Gastroesophageal sphincter (tissue), 3 donors: ENCODE measurements around the gene RNF26.

Experiments
- EP300 ChIP-seq: sonication (generic); formaldehyde crosslinking; IDR thresholded peaks from one replicate; pipeline ENCODE4 v1.6.1; 2017; ENCODE audit warnings: antibody characterized with exemption, mild to moderate bottlenecking
- POLR2A ChIP-seq, 2 donors: fragments of 450-650 bp; IDR thresholded peaks; one replicate each; pipeline ENCODE4 v1.6.1; 2017; ENCODE audit warnings: antibody characterized with exemption in 2 of 2, mild to moderate bottlenecking in 2 of 2, moderate library complexity in 1 of 2
- TF ChIP-seq, protein P1 (sequence below), 4 experiments: fragments of 200-600 bp in 2 of 4; fragments of 450-650 bp in 2 of 4; sonication (generic) in 1 of 4; IDR thresholded peaks; one replicate each; pipeline ENCODE4 v1.5.1; 2017 to 2019; ENCODE audit warnings: antibody characterized with exemption in 4 of 4, mild to moderate bottlenecking in 2 of 4, moderate library complexity in 2 of 4

DNA sequence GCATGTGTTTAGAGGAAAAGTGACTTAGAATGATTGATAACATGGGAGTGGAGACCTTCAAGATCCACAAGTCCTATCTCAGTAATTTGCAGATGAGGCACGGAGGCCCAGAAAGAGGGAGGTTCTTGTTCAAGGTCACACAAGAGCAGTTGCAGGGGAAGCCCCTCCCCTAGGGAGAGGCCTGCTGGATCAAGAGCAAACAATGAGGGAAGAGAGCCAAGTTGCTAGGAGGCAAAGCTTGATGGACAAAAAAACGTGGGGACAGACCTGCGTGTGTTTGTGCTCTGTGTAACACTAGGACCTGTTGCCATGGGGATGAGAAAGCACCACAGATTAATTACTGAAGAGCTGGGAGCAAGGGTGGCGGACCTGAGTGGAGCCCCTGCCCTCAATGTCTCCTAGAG lies 18.5 kb downstream of the RNF26 start:
- TF ChIP-seq POLR2A (IDR thresholded peaks at IDR 0.05): no peak
- TF ChIP-seq, protein P1, sequence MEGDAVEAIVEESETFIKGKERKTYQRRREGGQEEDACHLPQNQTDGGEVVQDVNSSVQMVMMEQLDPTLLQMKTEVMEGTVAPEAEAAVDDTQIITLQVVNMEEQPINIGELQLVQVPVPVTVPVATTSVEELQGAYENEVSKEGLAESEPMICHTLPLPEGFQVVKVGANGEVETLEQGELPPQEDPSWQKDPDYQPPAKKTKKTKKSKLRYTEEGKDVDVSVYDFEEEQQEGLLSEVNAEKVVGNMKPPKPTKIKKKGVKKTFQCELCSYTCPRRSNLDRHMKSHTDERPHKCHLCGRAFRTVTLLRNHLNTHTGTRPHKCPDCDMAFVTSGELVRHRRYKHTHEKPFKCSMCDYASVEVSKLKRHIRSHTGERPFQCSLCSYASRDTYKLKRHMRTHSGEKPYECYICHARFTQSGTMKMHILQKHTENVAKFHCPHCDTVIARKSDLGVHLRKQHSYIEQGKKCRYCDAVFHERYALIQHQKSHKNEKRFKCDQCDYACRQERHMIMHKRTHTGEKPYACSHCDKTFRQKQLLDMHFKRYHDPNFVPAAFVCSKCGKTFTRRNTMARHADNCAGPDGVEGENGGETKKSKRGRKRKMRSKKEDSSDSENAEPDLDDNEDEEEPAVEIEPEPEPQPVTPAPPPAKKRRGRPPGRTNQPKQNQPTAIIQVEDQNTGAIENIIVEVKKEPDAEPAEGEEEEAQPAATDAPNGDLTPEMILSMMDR (IDR thresholded peaks at IDR 0.05): no peak
- TF ChIP-seq EP300: no peak
